Spleen (tissue), 7 donors: ENCODE results near the gene GAMT.

ENCODE experiments used
- CTCF ChIP-seq, 11 experiments: fragments of 200-600 bp in 7 of 11; fragments of 450-650 bp in 4 of 11; sonication (generic) in 4 of 11; IDR thresholded peaks in 8 of 11; conservative IDR thresholded peaks in 3 of 11; 1 replicate in 7 of 11; 2 replicates in 4 of 11; pipeline versions ENCODE4 v1.4.0 to v1.8.0; 2016 to 2021; ENCODE audit warnings: antibody characterized with exemption in 11 of 11, inconsistent platforms in 4 of 11, mild to moderate bottlenecking in 1 of 11
- POLR2AphosphoS5 ChIP-seq, 3 donors: sonication (generic); formaldehyde crosslinking; IDR thresholded peaks; one replicate each; pipeline ENCODE4 v1.5.1; 2017; ENCODE audit warnings: antibody characterized with exemption in 3 of 3
- donor health status: DM: no; HTN: no; CAD: no; lungs with moderate emphysema.
- donor health status: DM: no; HTN: no; CAD: no.
- donor health status: DM: no; HTN: no; CAD: no.

GRCh38 chr19:1383017-1383311, 18.4 kb downstream of the GAMT start:
- TF ChIP-seq CTCF (IDR thresholded peaks at IDR 0.05 in 8 of 11, conservative IDR thresholded peaks at IDR 0.05 in 3 of 11) = no peak
- no peak for TF ChIP-seq POLR2AphosphoS5 (IDR thresholded peaks at IDR 0.05)
